Muscle of arm (tissue), 12 donors: Measurements from ENCODE around the gene TRAF2. TPM values are rescaled to one million over a fixed set of nuclear protein-coding genes. Genes with fewer than 3 reads are reported as not detected.

Source experiments
- DNase-seq: peaks from one replicate; pipeline ENCODE4 v3.0.0-alpha.2; 2013
- polyA plus RNA-seq, 12 donors: library from polyadenylated mRNA; unstranded; fragments of 120-200 nt; gene quantifications; one replicate each; pipeline ENCODE4 v1.2.1, GENCODE V29; 2013; ENCODE audit not compliant: insufficient read length in 12 of 12

Gene TRAF2
- polyA plus RNA-seq, 12 donors, result 7.1 to 15.5 (median 9.1) TPM; not detected in 1

DNA sequence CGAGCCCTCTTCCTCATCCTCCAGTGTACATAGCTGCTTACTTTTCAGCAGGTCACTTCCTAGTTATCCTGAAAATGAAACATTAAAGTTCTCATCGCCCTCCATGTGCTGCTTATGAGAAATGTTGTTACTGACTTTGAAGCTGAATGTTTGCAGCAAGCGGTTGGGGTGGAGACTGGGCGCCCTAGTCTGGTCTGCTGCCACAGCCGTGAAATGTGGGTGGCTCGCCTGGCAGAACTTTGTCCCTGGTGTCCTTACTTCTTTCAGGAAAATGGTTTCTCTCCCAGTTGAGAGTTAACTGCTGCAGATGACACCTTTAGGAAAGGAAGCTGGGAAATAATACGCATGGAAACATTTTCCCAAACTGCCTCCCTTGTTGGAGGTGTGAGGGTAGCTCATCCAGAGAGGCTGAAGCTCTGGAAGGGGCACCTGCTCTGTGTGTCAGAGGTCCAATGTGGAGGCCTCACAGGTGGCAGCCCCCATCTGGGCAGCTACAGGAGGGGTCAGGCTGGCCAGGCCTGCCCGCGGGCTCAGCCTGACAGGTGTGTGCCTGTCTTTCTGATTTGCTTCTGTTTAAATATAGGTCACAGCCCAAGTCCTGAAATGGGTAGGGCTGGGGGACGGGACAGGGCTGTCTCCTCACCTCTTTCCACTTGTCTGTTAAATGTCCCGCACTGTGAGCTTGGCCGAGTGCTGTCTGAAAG lies 24.0 kb downstream of the TRAF2 start:
- no peak for DNase-seq

GRCh38 chr9:136910901-136911245 lies 24.6 kb downstream of the TRAF2 start:
- DNase-seq, result no peak

DNA sequence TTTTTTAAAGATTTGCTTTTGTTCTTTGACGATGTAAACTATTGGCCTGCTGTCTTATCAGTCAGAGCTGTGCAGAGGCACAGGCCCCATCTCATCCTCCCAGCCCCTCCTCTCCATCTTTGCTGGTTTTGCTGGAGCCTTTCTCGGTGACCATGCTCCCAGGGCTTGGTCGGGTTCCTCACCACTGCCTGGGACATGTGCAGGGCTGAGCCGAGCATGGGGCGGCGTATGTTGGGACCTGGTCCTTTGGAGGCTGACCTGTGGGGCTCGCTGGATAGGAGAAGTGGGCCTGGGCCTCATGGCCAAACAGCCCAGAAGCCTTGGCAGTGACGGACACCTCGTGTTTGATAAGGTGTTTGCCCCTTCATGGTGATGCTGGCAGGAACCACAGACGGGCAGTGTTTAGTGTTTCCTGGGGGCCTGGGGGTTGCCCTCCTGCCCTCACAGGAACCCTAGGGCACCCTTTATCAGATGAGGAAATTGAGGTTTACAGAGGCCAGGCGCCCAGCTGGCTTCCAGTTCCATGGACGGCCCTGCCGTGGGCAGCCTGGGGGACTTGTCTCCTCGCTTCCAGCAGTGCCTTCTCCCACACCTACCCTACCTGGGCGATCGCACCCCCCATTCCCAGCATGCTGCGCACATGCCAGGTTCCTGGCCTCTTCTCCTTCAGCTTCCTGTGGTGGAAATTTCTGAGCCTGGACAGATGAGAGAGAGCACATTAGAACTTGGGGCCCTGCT lies 27.6 kb downstream of the TRAF2 start:
- DNase-seq, result no peak

- no peak for DNase-seq
Observed at GRCh38 chr9:136915632-136916329, 29.5 kb downstream of the TRAF2 start.

DNA sequence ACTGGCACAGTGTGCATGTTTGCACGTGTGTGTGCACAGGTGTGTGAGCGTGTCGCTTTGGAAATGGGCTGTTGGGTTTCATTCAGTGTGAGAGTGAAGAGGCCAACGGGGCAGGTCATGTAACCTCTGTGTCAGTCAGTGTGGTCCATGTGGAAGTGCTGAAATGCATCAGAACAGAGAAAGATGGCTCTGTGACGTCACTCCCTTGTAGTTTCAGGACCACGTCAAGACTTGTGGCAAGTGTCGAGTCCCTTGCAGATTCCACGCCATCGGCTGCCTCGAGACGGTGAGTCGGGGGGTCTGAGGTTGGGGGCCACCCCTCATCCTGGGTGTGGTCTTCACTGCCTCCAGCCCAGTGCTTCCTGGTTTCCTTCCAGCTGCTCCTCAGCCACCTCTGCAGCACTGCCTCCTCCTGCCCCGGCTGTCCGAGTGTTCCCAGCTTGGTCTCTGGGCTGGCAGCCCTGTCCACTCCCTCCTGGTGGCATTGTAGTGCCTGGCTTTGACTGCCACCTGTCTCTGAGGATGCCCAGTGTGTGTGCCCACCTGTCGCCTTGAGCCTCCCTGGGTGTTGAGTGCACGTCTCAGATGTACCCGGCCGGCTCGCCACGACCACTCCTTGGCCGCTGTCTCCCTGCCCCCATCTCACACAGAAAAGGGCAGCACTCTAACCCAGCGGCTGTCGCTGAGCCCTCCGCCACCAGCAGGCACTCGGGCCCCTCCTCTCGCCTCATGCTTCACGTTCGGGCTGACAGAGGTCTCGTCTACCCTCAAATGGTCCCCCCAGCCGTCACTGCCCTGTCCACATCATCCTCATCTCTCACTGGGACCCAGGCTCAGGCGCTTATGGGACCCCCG lies 30.2 kb downstream of the TRAF2 start:
- DNase-seq, result no peak

DNA sequence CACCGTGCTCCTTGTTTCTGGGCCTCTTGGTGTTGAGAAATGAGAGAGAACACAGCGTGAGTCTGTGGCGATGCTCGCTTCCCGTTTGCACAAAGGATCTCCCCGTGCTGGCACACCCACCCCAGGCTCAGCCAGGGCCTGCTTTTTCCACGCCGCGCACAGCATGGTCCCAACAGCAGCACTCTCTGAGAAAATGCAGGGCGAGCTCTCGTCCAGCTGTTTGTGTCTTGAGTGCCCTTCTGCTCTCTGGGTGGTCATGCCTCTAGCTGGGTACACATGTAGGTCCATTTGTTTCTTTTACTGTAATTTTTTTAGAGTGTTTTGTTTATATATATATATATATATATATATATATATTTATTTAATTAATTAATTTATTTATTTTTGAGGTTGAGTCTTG lies 31.6 kb downstream of the TRAF2 start:
- DNase-seq, result no peak

DNA sequence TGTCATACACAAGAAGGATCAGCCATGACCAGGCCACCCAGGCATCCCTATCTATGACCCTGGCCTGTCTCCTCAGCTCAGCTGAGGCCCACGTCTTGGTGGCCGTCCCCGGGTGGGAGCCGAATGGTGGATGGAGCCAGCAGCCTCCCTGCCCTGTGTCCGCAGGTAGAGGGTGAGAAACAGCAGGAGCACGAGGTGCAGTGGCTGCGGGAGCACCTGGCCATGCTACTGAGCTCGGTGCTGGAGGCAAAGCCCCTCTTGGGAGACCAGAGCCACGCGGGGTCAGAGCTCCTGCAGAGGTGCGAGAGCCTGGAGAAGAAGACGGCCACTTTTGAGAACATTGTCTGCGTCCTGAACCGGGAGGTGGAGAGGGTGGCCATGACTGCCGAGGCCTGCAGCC lies 33.8 kb downstream of the TRAF2 start:
- DNase-seq, result no peak

DNA sequence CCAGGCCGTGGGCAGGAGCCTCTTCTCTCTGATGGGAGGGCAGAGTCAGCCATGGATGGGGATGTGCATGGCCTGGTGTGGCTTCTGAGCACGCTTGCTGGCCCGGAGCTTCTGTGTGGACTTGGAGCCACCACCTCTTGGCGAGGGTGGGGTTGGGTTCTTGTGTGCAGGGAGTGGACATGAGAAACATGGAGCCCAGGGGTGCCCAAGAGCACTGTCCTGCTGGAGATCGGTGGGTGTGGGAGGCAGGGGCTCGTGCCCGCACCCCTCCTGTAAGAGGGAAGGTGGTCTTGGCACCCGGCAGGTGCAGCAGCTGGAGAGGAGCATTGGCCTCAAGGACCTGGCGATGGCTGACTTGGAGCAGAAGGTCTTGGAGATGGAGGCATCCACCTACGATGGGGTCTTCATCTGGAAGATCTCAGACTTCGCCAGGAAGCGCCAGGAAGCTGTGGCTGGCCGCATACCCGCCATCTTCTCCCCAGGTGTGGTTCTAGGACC lies 34.5 kb downstream of the TRAF2 start:
- DNase-seq, result no peak

DNA sequence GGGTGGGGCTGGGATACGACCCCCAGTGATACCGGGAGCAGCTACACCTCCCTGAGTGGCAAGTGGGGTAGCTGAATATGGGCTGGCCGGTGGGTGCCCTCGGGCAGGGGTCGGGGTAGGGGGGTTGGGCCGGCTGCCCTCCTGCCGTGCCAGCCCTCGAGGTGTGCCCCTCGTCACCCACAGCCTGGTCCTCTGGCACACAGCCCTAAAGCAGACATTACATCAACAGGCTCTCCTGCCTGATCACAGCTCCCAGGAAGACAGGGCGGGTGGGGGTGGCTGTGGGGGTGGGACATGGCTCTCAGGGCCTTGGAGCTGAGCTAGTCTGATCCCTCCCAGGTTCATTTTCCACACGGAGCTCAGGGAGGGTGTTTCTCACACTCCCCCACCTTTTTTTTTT lies 35.0 kb downstream of the TRAF2 start:
- no peak for DNase-seq

- no peak for DNase-seq
Observed at GRCh38 chr9:136921718-136922117, 35.4 kb downstream of the TRAF2 start.

DNA sequence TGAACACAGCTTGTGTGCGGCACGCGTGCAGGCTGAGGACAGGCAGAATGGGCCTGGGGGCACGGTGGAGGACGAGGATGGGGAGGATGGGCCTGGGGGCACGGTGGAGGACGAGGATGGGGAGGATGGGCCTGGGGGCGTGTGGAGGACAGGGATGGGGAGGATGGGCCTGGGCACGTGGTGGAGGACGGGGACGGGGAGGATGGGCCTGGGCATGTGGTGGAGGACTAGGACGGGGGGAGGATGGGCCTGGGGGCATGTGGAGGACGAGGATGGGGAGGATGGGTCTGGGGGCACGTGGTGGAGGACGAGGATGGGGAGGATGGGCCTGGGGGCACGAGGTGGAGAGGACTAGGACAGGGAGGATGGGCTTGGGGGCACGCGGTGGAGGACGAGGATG lies 36.2 kb downstream of the TRAF2 start:
- DNase-seq, result no peak

DNA sequence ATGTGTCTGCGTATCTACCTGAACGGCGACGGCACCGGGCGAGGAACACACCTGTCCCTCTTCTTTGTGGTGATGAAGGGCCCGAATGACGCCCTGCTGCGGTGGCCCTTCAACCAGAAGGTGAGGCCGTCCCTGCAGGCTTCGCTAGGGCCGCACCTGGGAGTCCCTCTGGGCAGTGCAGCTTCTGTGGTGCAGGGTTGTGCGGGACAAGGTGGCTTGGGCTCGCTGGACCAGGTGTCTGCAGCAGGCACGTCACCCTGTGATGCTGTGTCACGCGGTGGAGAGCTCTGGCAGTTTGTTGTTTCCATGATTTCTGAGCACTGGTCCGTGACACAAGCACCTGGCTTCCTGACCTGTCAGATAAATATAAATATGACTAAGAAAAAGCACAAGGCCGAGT lies 37.6 kb downstream of the TRAF2 start:
- no peak for DNase-seq

GRCh38 chr9:136925414-136926153 lies 39.3 kb downstream of the TRAF2 start:
- no peak for DNase-seq

DNA sequence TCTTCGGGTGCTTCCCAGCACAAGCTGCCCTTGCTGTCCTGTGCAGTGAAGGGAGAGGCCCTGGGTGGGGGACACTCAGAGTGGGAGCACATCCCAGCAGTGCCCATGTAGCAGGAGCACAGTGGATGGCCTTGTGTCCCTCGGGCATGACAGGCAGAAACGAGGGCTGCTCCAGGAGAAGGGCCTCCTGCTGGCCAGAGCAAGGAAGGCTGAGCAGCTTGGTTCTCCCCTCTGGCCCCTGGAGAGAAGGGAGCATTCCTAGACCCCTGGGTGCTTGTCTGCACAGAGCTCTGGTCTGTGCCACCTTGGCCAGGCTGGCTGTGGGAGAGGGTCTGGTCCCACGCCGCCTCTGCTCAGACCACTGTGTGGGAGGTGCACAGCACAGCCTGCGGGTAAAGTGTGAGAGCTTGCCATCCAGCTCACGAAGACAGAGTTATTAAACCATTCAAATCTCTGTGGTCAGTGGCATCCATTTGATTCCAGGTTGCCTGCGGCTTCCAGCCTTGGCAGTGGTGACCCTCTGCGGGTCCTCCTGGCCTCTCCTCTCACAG lies 39.9 kb downstream of the TRAF2 start:
- no peak for DNase-seq

DNA sequence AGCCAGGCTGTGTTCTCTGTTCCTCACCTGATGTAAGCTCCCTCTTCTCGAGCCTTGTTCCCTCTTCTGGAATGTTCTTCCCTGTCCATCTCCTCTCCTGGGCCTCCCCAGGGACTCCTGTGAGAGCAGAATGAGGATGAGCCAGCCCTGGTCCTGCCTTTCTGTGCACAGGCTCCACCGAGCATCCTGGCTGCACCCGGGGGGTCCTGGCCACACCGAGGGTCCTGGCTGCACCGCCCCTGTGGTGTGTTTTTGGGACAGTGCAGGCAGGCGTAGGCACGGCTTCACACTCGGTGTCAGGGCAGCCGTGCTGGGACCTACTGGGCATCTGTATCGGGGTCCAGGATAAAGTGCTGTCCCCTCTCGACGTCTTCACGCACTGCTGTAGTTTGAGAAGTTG lies 40.4 kb downstream of the TRAF2 start:
- no peak for DNase-seq

DNA sequence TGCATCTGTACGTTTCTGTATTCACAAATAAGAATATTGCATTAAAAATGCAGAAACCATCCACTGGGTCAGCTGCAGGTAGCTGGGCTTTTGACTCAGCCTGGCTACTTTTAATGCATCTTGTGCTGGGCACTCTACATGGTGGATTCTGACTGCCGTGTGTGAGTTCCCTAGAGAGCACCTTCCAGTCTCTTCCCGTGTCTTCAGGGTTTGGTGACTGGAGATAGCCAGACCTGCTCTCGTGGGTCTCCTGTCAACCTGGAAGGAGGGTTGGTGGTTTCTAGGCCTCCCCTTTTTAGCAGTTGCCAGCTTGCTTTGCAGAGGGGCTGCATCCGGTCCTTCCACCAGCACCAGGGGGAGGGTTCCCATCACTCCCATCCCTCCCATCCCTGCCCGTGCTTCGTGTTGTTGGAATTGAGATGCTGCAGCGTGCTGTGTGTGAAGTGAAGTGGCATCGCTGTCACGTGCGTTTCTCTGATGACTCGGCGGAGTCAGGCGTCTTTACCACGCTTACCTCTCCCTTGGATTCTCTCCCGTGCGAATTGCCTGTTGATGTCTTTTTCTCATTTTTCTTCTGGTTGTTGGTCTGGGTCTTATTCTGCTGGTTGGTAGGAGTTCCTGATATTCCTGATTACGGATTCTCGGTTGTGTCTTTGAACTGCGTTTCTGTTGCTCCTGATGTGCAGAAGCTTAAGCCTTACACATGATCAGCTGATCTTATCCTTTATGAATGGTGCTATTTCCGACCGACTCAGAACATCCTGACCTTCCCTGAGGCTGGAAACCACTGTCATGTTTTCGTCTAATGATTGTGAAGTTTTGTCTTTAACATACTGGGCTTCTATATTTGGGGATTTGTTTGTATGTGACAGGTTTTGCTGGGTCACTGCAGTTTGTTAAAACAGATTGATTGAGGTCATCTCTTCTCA lies 41.3 kb downstream of the TRAF2 start:
- no peak for DNase-seq

DNA sequence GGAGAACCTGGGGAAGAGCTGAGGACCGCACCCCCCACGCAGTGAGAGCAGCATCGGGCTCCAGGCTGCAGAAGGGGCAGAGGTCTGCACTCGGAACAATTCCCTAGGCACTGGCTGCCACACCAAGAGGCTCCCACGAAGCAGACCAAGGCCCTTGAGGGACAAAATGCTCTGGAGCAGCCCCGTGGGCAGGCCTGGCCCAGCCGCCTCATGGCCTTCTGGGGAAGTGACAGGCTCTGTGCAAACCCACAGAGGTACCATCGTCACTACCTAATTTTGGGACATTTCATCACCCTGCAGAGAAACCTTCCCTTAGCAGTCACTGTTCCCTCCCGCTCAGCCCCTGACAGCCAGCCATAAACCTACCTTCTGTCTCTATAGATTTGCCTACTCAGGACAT lies 42.3 kb downstream of the TRAF2 start:
- DNase-seq, result no peak

GRCh38 chr9:136930014-136930413 lies 43.7 kb downstream of the TRAF2 start:
- no peak for DNase-seq

GRCh38 chr9:136931611-136932130 lies 45.4 kb downstream of the TRAF2 start:
- DNase-seq, result no peak

- no peak for DNase-seq
Observed at GRCh38 chr9:136934277-136934676, 48.0 kb downstream of the TRAF2 start.
